AG04450 (cell line): Measurements from ENCODE around the gene CCR5. TPM values are rescaled to one million over a fixed set of nuclear protein-coding genes. Genes with fewer than 3 reads are reported as not detected.
"Not testable (repeated sequence)": the region's sequence is repeated elsewhere in the genome, so short reads cannot be mapped to it uniquely, and the experiment has no call there.

Experiments used
- CTCF ChIA-PET: fragments of 300-600, 350-600 bp; formaldehyde crosslinking; extraction: SDS; loops from one replicate; lab custom pipeline; 2022; ENCODE audit warnings: antibody characterized with exemption, inconsistent platforms; lab: Charles Lee
- POLR2A ChIA-PET: fragments of 350-600 bp; formaldehyde crosslinking; extraction: SDS; loops from one replicate; lab custom pipeline; 2021; ENCODE audit warnings: antibody characterized with exemption, inconsistent platforms; lab: Yijun Ruan, JAX
- DNase-seq: peaks from one replicate; pipeline ENCODE4 v3.0.0-alpha.2; 2011; ENCODE audit warnings: low read depth, low spot score
- H3K27ac ChIP-seq: one replicate; pipeline ENCODE4 v1.5.1; 2012; ENCODE audit warnings: low read depth, low read length, control low read depth
- H3K27me3 ChIP-seq: one replicate; pipeline ENCODE4 v1.6.0; 2012; ENCODE audit warnings: low read length; ENCODE audit not compliant: control insufficient read depth, insufficient read depth
- H3K4me3 ChIP-seq: 2 replicates; pipeline ENCODE4 v1.5.1; 2011; ENCODE audit warnings: mild to moderate bottlenecking, low read depth, low read length, control low read depth
- H3K9me3 ChIP-seq: 2 replicates; pipeline ENCODE4 v1.5.1; 2012; ENCODE audit warnings: low read length; ENCODE audit not compliant: control insufficient read depth, insufficient read depth
- CTCF ChIP-seq: IDR thresholded peaks from 2 replicates; pipeline ENCODE4 v1.5.1; 2011; ENCODE audit warnings: low read depth, low read length, control low read depth, inconsistent platforms
- polyA plus RNA-seq: library from polyadenylated mRNA; depleted of rRNA; stranded (reverse); fragments of >200 nt; gene quantifications from 2 replicates; pipeline ENCODE4 v1.2.3, GENCODE V29; 2011

The CCR5 gene
- polyA plus RNA-seq, 1 experiment, result not detected

GRCh38 chr3:46401579-46401978 lies 30.8 kb downstream of the CCR5 start:
- ChIA-PET CTCF (no interaction called here), POLR2A (no interaction called here)
- H3K4me3 ChIP-seq, result no peak overlapping the region
- peaks cover 5% of the 10 kb centered on the region for H3K27me3 ChIP-seq
- no peak for TF ChIP-seq CTCF
- H3K9me3 ChIP-seq, result no peaks in the 10 kb centered on the region
- H3K27ac ChIP-seq, result no peak overlapping the region
- no peak for DNase-seq

- H3K27me3 ChIP-seq, H3K4me3 ChIP-seq, CTCF ChIA-PET, DNase-seq, H3K27ac ChIP-seq, H3K9me3 ChIP-seq, POLR2A ChIA-PET: not testable (repeated sequence)
Observed at GRCh38 chr3:46402902-46403301, 32.2 kb downstream of the CCR5 start.

GRCh38 chr3:46405301-46406019 lies 34.7 kb downstream of the CCR5 start:
- H3K4me3 ChIP-seq, result no peak overlapping the region
- no peaks in the 10 kb centered on the region for H3K27me3 ChIP-seq
- no peak for TF ChIP-seq CTCF
- ChIA-PET POLR2A (no interaction called here), CTCF (no interaction called here)
- H3K9me3 ChIP-seq, result no peaks in the 10 kb centered on the region
- H3K27ac ChIP-seq, result no peak overlapping the region
- DNase-seq, result no peak

- CTCF ChIA-PET, result interaction anchor here (0.7 kb wide), 1 partner anchor 28 kb away, joined by 3 read pairs; no protein-coding TSS in a partner anchor
- Histone ChIP-seq H3K27me3 (no peaks in the 10 kb centered on the region), H3K9me3 (no peaks in the 10 kb centered on the region), H3K4me3 (no peak overlapping the region), H3K27ac (no peak overlapping the region)
- no peak for DNase-seq
- POLR2A ChIA-PET, result no interaction called here
- TF ChIP-seq CTCF, result no peak
Observed at GRCh38 chr3:46406443-46406787, 35.7 kb downstream of the CCR5 start.

GRCh38 chr3:46406788-46407611 lies 36.3 kb downstream of the CCR5 start, which contains the start of the genes CCR5AS and CCRL2:
Gene CCR5AS (minus strand): TSS chr3:46407066.
Gene CCRL2 (plus strand): TSS chr3:46407259. CDS start chr3:46408080, 821 bp downstream.
- no peak within 1 kb of the TSS for H3K4me3 ChIP-seq
- CTCF ChIA-PET, result interaction anchor here (0.7 kb wide), 1 partner anchor 29 kb away, joined by 3 read pairs; no protein-coding TSS in a partner anchor
- DNase-seq, result no peak

More at GRCh38 chr3:46406788-46407611, 36.3 kb downstream of the CCR5 start, which contains the start of the genes CCR5AS and CCRL2:
- POLR2A ChIA-PET, result no interaction called here
- H3K27me3 ChIP-seq, result no peaks in the 10 kb centered on the region
- no peak for TF ChIP-seq CTCF
- no peak within 1 kb of the TSS for H3K27ac ChIP-seq
- H3K9me3 ChIP-seq, result no peaks in the 10 kb centered on the region
